ENCODE data around the gene DSE. TPM values are rescaled to one million over a fixed set of nuclear protein-coding genes. Genes with fewer than 3 reads are reported as not detected.

The DSE gene
- total and polyA plus RNA-seq, 2 donors (not counting 1 experiment from before 2014, with no cell fraction given) = 8.3 to 8.6 TPM

- Mint-ChIP-seq H3K4me1 (peaks cover 16% of the 10 kb centered on the region), H3K9me3 (ENCODE audit: insufficient read depth) (no peaks in the 10 kb centered on the region), H3K4me3 (no peak overlapping the region), H3K27ac (no peak overlapping the region), H3K27me3 (no peaks in the 10 kb centered on the region)
- Histone ChIP-seq H3K9ac (ENCODE audit: low read length) (no peak overlapping the region), H4K20me1 (ENCODE audit: control insufficient read depth, insufficient read depth, low read length, poor library complexity, severe bottlenecking) (no peaks in the 10 kb centered on the region), H2AFZ (ENCODE audit: insufficient read depth, low read depth, low read length, poor library complexity, severe bottlenecking) (no peak overlapping the region), H3K27ac (ENCODE audit: low read length in 2 of 2) (no peak overlapping the region), H3K4me1 (ENCODE audit: control insufficient read depth in 2 of 2, insufficient read depth in 2 of 2, low read length in 2 of 2) (peaks cover 5 to 12% of the 10 kb centered on the region in 2 donors), H3K4me2 (replicated peaks; ENCODE audit: low read depth, low read length, poor library complexity, severe bottlenecking) (no peak overlapping the region), H3K27me3 (replicated peaks in 1 of 4; ENCODE audit: control extremely low read depth in 1 of 4, control insufficient read depth in 3 of 4, insufficient read depth in 4 of 4, low read length in 3 of 4) (no peaks in the 10 kb centered on the region), H3K36me3 (replicated peaks in 1 of 2; ENCODE audit: control extremely low read depth in 1 of 2, control insufficient read depth in 1 of 2, extremely low read depth in 1 of 2, insufficient read depth in 2 of 2, low read length in 1 of 2) (no peaks in the 10 kb centered on the region), H3K79me2 (ENCODE audit: control insufficient read depth, insufficient read depth, low read length) (no peaks in the 10 kb centered on the region), H3K4me3 (ENCODE audit: control extremely low read depth in 1 of 5, extremely low read depth in 1 of 5, insufficient read depth in 1 of 5, low read depth in 2 of 5, low read length in 4 of 5) (no peak overlapping the region), H3K9me3 (ENCODE audit: control extremely low read depth in 1 of 3, control insufficient read depth in 2 of 3, insufficient read depth in 1 of 3, low read length in 2 of 3) (no peaks in the 10 kb centered on the region)
- no CpG with 5 or more reads among the region's 1 CpG for WGBS (ENCODE audit: insufficient coverage)
- TF ChIP-seq CTCF (IDR thresholded peaks at IDR 0.05) (no peak), EZH2 (IDR thresholded peaks at IDR 0.05; ENCODE audit: borderline replicate concordance, insufficient read depth, low read depth, low read length, poor library complexity, severe bottlenecking) (no peak)
- ChIA-PET CTCF (interaction anchor here (0.8 to 9.5 kb wide), 4 partner anchors 12 to 151 kb away, joined by 3 to 86 read pairs (median 8); no protein-coding TSS in a partner anchor), POLR2A (no interaction called here)
- ATAC-seq (ENCODE audit: low read depth) (no peak), DNase-seq (no peak)
- intact Hi-C loops (cut with micrococcal nuclease) = loop anchor here (5.0 kb wide), 1 partner anchor 152 kb away; no protein-coding TSS in a partner anchor
Observed at GRCh38 chr6:116439522-116440051, 68.8 kb downstream of the DSE start.

- WGBS (ENCODE audit: insufficient coverage) = no CpG with 5 or more reads among the region's 2 CpGs
- Histone ChIP-seq H3K79me2 (ENCODE audit: control insufficient read depth, insufficient read depth, low read length) (no peaks in the 10 kb centered on the region), H3K36me3 (replicated peaks in 1 of 2; ENCODE audit: control extremely low read depth in 1 of 2, control insufficient read depth in 1 of 2, extremely low read depth in 1 of 2, insufficient read depth in 2 of 2, low read length in 1 of 2) (no peaks in the 10 kb centered on the region), H2AFZ (ENCODE audit: insufficient read depth, low read depth, low read length, poor library complexity, severe bottlenecking) (no peak overlapping the region), H4K20me1 (ENCODE audit: control insufficient read depth, insufficient read depth, low read length, poor library complexity, severe bottlenecking) (no peaks in the 10 kb centered on the region), H3K4me2 (replicated peaks; ENCODE audit: low read depth, low read length, poor library complexity, severe bottlenecking) (no peak overlapping the region), H3K4me1 (ENCODE audit: control insufficient read depth in 2 of 2, insufficient read depth in 2 of 2, low read length in 2 of 2) (peaks cover 16 to 30% of the 10 kb centered on the region in 2 donors), H3K9me3 (ENCODE audit: control extremely low read depth in 1 of 3, control insufficient read depth in 2 of 3, insufficient read depth in 1 of 3, low read length in 2 of 3) (no peaks in the 10 kb centered on the region), H3K9ac (ENCODE audit: low read length) (no peak overlapping the region), H3K27ac (ENCODE audit: low read length in 2 of 2) (no peak overlapping the region), H3K4me3 (ENCODE audit: control extremely low read depth in 1 of 5, extremely low read depth in 1 of 5, insufficient read depth in 1 of 5, low read depth in 2 of 5, low read length in 4 of 5) (no peak overlapping the region), H3K27me3 (replicated peaks in 1 of 4; ENCODE audit: control extremely low read depth in 1 of 4, control insufficient read depth in 3 of 4, insufficient read depth in 4 of 4, low read length in 3 of 4) (no peaks in the 10 kb centered on the region)
- TF ChIP-seq EZH2 (IDR thresholded peaks at IDR 0.05; ENCODE audit: borderline replicate concordance, insufficient read depth, low read depth, low read length, poor library complexity, severe bottlenecking) (no peak), CTCF (IDR thresholded peaks at IDR 0.05) (no peak)
- no peak for ATAC-seq (ENCODE audit: low read depth)
- no peaks in the 10 kb centered on the region for H3K9me3 Mint-ChIP-seq (ENCODE audit: insufficient read depth)
- no peak for DNase-seq
- CTCF ChIA-PET = interaction anchor here (1.0 to 9.5 kb wide), 8 partner anchors 9 to 154 kb away, joined by 3 to 86 read pairs (median 3); no protein-coding TSS in a partner anchor
- peaks cover 30% of the 10 kb centered on the region for H3K4me1 Mint-ChIP-seq
- no peaks in the 10 kb centered on the region for H3K27me3 Mint-ChIP-seq
- no peak overlapping the region for H3K27ac Mint-ChIP-seq
- intact Hi-C loops (cut with micrococcal nuclease) = loop anchor here (5.0 kb wide), 1 partner anchor 156 kb away; no protein-coding TSS in a partner anchor
- H3K4me3 Mint-ChIP-seq = no peak overlapping the region
- POLR2A ChIA-PET = no interaction called here
Observed at GRCh38 chr6:116443105-116443504, 72.4 kb downstream of the DSE start.
